ENCODE measurements around the gene FDXR.

Gene FDXR

DNA sequence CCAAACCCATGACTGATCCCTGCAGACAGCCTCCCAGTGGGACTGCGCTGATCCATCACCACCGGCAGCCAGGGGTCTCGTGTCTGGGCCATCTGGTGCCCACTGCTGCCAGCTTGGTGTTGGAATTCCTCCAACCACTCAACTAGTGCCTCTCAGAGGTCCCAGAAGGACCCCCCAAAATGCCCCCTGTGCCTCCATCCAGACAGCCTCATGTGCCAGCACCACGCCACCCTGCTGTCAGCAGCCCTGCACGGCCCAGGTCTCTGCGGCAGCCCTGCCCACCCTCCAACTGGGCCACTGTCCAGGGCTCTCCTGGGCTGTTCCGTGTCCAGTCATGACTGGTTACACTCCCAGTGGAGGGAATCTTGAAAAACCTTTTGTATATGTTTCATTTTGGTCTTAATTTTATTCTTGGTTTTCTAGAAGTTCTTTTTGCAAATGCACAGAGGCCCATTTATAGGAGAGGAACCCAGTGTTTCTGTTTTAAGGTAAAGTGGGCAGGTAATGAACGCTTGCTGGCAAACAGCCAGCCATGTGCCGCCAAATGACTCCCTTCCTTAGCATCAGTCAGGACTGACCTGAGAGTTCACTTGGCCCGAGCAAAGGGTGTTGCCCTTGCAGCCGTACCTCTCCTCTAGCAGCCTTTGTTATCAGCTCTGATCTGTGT is 47.7 kb downstream of the FDXR start:
- no peak for TF ChIP-seq TAF1 (IDR thresholded peaks at IDR 0.05; ENCODE audit: borderline replicate concordance, low read depth, low read length)
- no peak for TF ChIP-seq POLR2A (IDR thresholded peaks at IDR 0.05; ENCODE audit: low read depth, low read length)
- TF ChIP-seq POLR2AphosphoS5 (IDR thresholded peaks at IDR 0.05; ENCODE audit: low read depth, low read length), result no peak
- DNase-seq (ENCODE audit: insufficient read length) (no peak), FAIRE-seq (no peak)

DNA sequence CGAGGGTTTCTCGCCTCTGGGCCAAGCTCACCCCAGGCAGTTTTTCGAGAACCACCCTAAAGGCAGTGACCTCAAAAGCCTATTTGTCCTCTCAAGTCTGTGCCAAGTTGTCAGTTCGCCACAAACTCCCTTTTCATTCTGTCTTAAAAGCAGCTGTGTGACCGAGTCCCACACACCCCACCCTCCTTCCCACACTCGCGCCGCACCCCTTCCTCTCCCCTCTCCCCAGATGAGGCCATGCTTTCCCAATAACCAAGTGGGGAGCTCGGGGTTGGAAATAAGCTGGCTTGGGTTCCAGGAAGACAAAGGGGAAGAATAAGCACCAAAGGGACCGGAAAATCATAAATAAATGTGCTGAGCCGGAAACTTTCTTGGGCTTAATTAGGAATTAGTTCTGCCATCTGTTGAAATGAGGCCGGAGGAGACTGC is 49.8 kb downstream of the FDXR start:
- TF ChIP-seq POLR2AphosphoS5 (IDR thresholded peaks at IDR 0.05; ENCODE audit: low read depth, low read length) (no peak), TAF1 (IDR thresholded peaks at IDR 0.05; ENCODE audit: borderline replicate concordance, low read depth, low read length) (no peak), POLR2A (IDR thresholded peaks at IDR 0.05; ENCODE audit: low read depth, low read length) (no peak)
- FAIRE-seq (no peak), DNase-seq (ENCODE audit: insufficient read length) (no peak)

DNA sequence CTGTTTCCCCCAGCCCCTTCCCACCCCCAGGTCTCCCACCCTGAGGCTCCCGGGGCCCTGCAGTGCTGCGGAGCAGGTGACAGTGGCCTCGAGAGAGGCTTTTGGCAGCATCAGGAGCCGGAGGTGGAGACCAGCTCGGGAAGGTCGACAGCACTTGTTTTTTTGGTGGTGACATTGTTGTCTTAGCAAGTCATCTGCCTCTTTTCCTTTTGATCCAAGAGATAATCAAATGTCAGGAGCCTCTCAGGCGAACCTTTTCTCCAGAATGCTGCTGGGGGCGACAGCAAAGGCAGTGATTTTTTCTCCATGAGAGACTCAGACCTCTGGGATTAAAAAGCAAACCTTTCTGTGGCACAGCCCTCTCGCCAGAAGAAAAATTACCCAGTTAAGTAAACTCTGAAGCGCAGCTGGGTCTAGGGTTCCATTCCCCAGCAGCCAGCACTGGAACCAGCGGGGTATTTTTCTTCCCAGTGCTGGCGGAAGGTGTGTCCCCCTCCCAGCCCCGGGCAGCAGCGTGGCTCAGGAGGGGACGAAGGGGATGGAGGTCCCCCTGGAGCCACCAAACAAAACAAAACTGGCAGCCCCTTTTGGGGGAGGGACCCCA is 50.4 kb downstream of the FDXR start:
- DNase-seq (ENCODE audit: insufficient read length) (no peak), FAIRE-seq (no peak)

GRCh38 chr17:74821655-74822334 is 51.0 kb downstream of the FDXR start:
- TF ChIP-seq POLR2AphosphoS5 (IDR thresholded peaks at IDR 0.05; ENCODE audit: low read depth, low read length) (no peak), POLR2A (IDR thresholded peaks at IDR 0.05; ENCODE audit: low read depth, low read length) (no peak), TAF1 (IDR thresholded peaks at IDR 0.05; ENCODE audit: borderline replicate concordance, low read depth, low read length) (no peak)
- DNase-seq (ENCODE audit: insufficient read length) (no peak), FAIRE-seq (no peak)

More for the DNA sequence above, 50.4 kb downstream of the FDXR start:
- no peak for TF ChIP-seq POLR2AphosphoS5 (IDR thresholded peaks at IDR 0.05; ENCODE audit: low read depth, low read length)
- TF ChIP-seq POLR2A (IDR thresholded peaks at IDR 0.05; ENCODE audit: low read depth, low read length), result no peak
- no peak for TF ChIP-seq TAF1 (IDR thresholded peaks at IDR 0.05; ENCODE audit: borderline replicate concordance, low read depth, low read length)

DNA sequence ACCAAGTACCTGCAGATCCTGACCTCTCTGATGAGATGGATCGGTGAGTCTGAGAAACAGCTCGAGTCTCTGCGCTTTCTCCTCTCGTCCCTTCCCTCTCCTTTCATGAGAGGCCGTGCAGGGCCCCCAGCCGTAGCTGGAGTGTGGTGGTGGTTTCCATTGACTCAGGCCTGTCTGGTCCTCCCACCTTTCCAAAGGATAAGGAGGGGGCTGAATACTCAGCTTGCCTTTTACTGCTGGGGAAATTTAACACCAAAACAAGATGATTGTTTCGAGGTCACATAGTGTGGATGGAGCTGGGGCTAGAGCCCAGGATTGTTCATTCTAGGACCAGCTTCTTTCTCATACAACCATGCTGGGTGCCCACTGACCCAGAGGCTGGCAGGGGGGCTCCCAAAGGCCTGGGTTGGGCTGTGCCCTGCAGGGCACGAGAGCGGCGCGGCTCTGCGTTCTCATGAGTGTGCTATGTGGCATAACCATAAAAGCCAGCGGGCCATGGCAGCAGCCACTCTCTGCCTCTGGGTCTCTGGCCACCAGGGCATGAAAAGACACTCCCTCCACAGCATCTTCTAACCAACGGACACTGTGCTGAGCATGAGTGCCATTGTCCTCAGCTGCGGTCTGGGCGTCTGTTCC is 52.9 kb downstream of the FDXR start:
- no peak for DNase-seq (ENCODE audit: insufficient read length)
- no peak for TF ChIP-seq TAF1 (IDR thresholded peaks at IDR 0.05; ENCODE audit: borderline replicate concordance, low read depth, low read length)
- no peak for TF ChIP-seq POLR2AphosphoS5 (IDR thresholded peaks at IDR 0.05; ENCODE audit: low read depth, low read length)
- TF ChIP-seq POLR2A (IDR thresholded peaks at IDR 0.05; ENCODE audit: low read depth, low read length), result no peak
- no peak for FAIRE-seq

GRCh38 chr17:74818291-74818938 is 54.4 kb downstream of the FDXR start:
- FAIRE-seq (no peak), DNase-seq (ENCODE audit: insufficient read length) (no peak)
- no peak for TF ChIP-seq POLR2AphosphoS5 (IDR thresholded peaks at IDR 0.05; ENCODE audit: low read depth, low read length)

- DNase-seq (ENCODE audit: insufficient read length) (no peak), FAIRE-seq (no peak)
- TF ChIP-seq TAF1 (IDR thresholded peaks at IDR 0.05; ENCODE audit: borderline replicate concordance, low read depth, low read length), result no peak
- no peak for TF ChIP-seq POLR2A (IDR thresholded peaks at IDR 0.05; ENCODE audit: low read depth, low read length)
- no peak for TF ChIP-seq POLR2AphosphoS5 (IDR thresholded peaks at IDR 0.05; ENCODE audit: low read depth, low read length)
Observed at GRCh38 chr17:74816905-74817620, 55.7 kb downstream of the FDXR start.

DNA sequence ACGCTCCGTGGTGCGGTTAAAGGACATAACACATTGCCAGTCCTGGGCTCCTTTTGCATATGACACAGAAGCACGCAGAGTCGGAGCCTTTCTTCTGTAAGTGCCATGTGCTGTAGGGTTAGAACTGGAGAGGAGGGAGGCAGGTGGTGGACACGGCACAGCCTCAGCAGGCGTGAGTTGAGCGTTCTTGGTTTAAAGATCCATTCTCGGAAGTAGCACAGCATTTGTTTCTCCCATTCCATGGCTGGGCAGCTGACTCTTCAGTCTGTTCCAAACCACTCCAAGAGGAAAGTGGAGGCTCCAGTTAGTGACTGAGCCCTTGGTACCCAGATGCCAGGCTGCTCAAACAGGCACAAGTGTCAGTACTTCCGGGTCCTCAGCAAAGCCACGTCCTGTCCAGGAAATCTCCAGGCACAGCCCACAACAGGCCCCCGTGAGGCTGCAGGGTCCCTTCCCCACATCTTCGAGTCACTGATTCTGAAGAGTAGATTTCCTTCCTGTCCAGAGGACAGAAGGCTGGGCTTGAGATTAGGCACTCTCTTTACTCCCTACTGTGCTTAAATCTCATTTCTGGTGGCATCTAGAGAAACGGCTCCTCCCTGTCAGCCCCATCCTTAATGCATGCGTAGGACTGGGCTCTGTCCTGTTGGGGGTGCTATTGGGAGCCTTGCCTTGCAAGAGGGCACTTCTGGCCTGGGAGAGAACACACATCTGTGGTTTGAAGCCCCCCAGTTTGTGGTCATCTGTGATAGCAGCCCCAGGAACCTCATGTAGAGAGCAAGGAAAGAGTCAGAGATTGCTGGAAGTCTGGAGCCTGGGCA is 57.0 kb downstream of the FDXR start:
- FAIRE-seq (no peak), DNase-seq (ENCODE audit: insufficient read length) (no peak)
- TF ChIP-seq POLR2AphosphoS5 (IDR thresholded peaks at IDR 0.05; ENCODE audit: low read depth, low read length) (no peak), POLR2A (IDR thresholded peaks at IDR 0.05; ENCODE audit: low read depth, low read length) (no peak), TAF1 (IDR thresholded peaks at IDR 0.05; ENCODE audit: borderline replicate concordance, low read depth, low read length) (no peak)

GRCh38 chr17:74815067-74815466 is 57.7 kb downstream of the FDXR start:
- no peak for FAIRE-seq
- DNase-seq (ENCODE audit: insufficient read length), result no peak
- TF ChIP-seq POLR2AphosphoS5 (IDR thresholded peaks at IDR 0.05; ENCODE audit: low read depth, low read length) (no peak), POLR2A (IDR thresholded peaks at IDR 0.05; ENCODE audit: low read depth, low read length) (no peak), TAF1 (IDR thresholded peaks at IDR 0.05; ENCODE audit: borderline replicate concordance, low read depth, low read length) (no peak)

GRCh38 chr17:74814453-74814852 is 58.3 kb downstream of the FDXR start:
- FAIRE-seq (no peak), DNase-seq (ENCODE audit: insufficient read length) (no peak)
- TF ChIP-seq POLR2AphosphoS5 (IDR thresholded peaks at IDR 0.05; ENCODE audit: low read depth, low read length) (no peak), POLR2A (IDR thresholded peaks at IDR 0.05; ENCODE audit: low read depth, low read length) (no peak), TAF1 (IDR thresholded peaks at IDR 0.05; ENCODE audit: borderline replicate concordance, low read depth, low read length) (no peak)

Measured in GM12892 (cell line).